Measurements from ENCODE around the gene HOXC6.

HOXC6 gene

DNA sequence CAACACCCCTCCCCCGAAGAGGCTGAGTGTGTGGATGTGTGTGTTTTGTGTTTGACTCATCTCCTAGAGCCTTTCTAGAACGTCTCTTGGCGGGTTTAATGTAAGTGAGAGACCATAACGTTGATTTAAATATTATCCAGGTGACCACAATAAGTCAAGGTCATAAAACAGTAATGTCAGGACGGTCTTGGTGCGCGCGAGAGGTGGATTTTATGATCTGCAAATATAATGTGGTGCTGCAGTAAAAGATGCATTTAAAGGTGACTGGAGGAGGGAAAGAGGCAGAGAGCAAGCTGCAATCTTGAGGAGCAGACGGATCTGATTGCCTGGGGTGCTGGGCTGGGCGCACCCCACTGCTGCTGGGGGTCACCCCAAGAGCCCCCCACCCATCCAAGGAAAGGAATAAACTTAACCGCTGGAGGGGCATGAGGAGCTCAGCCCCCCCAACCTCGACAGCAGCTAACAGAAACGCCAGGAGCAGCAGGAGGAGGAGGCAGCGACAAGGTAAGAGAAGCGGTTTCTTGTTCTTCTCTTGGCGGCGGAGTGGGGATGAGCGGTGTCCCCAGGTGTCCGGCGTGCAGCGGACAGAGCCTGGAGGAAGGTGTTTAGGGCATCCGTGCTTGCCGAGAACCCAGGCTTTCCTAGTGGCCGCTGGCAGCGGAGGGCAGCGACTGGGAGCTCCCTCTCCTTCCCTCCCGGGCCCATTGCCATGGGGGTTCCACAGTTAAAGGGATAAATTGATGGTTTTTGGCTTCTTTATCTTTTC is 37.7 kb upstream of the HOXC6 start:
- no peak for DNase-seq (ENCODE audit: low spot score)

DNA sequence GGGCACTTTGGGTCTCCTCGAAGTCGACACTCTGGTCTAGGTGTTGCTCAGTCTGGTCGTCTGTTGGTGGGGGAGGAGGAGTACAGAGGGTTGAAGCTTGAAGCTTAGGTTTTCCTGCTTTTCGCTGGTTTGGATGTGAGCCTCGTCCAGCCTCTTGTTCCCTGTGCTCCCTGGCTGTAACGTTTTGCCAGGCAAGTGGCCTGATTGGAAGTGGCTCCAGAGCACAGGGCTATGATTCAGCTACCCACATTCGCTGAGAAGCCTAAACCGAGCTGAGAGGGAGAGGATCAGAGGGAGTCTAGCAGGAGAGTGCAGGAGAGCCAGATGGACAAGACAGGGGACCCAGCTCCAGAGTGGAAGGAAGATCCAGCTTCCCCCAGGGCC is 37.2 kb upstream of the HOXC6 start:
- DNase-seq (ENCODE audit: low spot score) = no peak

DNA sequence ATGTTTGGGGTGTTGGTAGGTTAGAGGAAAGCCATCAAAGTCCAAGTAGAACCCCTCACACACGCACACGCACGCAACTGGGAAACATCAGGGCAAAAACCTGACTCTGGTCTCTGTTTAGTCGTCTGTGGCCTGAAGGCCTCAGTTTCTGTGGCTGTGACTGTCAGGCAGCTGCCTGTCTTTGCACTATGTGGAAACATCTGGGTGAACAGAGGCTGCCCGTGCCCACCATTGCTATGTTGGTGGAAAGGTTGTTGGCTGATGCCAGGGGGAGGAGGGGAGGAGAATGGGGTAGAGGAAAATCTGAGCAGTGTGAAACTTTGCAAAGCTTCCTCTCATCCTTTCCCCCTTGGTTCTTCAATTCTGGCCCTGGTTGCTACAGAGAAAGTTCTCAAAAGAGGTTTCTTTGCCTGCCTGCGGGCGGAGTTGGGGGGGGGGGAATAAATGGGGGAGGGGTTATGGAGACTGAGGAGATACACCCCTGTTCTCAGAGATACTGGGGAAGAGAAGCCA is 35.8 kb upstream of the HOXC6 start:
- DNase-seq (ENCODE audit: low spot score) = no peak

DNA sequence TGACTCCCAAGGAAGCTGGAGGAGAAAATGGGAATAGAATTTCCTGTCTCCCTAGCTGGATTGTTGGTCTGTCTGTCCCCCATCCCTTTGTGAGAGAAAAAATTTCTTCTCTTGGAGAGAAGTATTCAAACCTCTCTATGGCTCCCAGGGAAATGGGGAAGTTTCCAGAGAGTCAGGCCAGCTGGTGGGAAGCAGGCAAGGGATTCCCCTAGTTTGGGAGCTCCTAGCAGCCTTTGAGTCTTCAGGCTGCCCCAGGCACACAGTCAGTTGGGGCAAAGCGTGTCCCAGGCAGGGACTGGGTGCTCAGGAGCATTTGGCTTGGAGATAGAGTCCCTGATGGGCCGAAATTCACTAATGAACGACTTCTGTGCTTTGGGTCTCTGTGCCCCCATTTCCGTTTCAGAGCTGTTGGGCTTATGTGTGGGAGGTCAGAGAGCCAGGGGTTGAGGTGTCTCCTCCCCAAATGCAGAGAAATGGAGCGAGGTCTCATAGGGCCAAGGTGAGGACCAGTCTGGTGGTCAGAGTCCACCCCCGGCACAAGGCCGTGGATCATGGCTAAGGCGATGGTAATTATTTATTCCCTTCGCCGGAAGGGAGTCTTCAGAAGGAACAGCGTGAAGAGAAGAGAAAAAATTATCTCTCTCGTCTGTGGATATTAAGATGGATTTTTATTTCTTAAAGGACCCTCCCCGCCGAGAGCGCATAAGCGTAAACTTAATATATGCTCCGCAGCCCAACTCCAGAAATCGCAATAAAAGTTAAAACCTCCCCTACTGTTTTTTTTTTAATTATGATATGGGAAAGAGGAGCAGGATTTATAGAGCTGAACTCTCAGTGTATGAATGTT is 34.9 kb upstream of the HOXC6 start:
- DNase-seq (ENCODE audit: low spot score) = no peak

DNA sequence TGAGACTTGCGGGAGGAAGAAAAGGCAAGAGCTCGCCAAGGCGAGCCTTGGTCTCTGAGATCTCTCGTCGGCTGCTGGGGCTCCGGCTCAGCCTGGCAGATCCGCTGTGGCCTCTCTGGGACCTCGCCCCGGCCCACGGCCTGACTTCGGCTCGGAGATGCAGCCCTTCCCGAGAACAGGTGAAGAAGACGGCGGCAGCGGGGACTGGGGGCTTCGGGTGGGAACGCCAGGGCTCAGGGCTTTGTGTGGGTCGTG is 34.3 kb upstream of the HOXC6 start:
- DNase-seq (ENCODE audit: low spot score) = no peak

DNA sequence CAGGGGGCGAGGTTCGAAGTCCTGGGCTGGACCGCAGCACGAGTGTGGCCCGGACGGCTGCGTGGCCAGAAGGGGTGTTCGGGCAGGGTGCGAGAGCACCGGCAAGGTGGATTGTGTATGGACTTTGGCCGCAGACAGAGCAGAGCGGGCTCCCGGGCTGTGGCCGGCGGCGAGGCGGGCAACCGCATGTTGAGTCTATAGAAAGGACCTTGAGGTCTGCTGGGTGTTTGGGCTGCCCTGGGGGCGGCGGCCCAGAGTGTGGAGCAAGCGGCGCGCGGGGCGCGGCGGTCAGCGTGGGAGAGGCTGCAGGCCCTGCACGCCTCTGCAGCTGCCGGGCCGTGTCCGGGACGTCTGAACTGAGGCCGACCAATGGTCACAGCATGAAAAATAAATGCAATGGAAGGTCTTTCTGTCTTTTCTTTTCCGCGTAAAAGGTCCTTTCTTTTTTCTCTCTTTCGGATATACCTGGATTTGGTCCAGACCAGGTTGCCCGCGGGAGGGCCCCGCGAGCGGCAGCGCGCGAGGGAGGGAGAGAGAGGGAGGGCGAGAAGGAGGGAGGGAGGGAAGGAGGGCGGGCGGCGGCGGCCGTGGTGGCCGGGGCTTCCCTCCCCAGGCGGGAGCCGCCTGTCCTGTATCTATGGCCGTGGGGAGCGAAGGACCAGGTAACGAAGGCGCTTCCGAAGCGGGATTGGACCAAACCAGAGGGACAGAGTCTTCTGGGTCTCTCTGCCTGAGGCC is 33.8 kb upstream of the HOXC6 start:
- no peak for DNase-seq (ENCODE audit: low spot score)

DNA sequence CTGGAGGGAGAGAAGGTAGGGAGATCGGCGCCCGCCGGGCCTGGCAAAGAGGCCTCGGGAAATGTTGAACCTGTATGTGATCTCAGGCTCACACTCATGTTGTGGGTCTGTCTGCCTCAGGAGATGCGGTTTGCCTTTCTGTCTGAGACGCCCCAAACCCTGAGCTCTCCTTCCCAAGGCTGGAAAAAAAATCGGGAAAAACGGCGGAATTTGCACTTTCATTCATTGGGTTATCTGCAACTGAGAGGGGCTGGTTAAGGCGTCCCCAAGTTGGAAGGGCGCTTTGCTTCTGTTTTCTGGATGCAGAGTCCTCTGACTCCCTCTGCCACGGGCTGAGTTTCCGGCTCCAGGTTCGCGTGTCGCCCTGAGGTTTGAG is 33.2 kb upstream of the HOXC6 start:
- no peak for DNase-seq (ENCODE audit: low spot score)

DNA sequence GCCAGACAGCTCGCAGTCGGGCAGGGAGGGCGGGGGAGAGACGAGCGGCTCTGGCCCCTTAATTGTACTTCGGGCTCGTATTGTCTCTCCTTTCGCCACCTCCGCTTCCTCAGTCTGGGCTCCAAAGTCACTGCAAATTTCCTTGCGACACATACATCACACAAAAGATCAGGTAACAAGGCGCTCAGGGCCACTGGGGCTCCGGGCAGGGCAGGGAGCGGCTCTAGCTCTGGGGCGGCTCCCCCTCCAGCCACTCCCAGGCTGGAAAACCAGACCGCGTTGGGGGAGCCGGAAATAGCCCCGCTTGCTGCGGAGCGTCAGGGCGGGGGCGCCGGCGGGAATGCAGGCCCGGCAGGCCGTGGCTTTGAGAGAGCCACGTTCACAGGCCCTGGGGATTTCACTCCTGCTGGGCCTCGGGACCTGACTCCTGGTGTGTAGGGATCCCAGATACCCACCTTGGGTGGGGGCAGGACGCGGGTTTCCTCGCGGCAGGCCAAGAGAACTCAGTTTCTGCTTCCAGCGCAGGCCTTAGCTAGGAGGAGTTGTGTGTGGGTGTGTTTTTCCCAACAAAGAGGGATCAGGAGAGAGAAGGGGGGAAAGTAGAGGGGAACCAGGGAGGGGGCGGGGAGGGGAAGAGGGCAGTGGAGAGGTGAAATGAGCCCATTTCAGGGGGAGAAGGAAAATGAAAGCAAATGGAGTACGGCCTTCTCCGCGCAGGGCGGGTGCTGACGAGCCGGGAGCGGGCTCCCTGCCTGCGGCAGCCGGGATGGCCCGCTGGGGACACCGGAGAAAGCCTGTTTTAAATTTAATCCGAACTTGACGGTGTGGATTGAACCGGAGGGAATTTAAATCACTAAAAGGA is 32.6 kb upstream of the HOXC6 start:
- DNase-seq (ENCODE audit: low spot score) = no peak

DNA sequence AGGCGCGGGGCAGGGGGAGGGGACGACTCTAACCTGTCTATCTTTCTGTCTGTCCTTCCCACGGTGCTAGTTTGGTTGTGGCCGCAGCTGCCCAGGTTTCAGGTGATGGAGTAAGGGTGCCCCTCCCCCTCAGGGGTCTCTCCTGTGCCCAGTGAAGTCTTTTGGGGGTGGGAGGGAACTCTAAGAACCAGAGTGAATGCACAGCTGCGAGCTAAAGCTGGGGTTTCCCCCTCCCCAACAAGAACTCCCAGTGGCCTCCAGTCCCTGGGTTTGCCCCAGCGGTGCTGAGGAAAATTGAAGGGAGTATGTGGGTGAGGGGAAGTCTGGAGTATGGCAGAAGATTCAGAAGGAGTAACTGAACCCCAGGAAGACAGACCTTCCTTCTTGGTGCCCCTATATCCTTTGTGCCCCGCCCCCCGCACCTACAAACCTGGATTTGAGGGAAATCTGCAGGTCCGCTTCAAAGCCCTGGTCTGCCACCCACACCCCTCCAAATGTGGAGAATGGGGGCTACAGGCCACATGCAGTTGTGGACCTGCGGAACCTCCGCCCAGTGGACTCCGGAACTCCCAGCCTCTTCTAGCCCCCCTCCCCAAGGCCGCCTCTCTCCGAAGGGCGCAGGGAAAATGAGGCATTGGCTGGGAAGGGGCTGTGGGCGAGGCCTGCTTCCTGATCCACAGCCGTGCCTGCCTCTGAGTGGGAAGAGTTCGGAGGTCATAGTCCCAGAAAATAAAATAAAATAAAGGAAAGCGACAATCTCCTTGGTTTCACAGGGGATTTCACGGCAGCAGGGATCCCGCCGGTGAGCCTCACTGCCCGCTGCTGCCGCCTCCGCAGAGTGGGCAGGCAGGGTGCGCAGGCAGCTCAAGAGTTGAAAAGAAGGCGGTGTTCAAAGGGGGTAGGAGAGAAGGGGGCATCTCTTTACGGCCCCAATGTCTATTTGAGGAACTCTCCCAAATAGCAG is 31.7 kb upstream of the HOXC6 start:
- DNase-seq (ENCODE audit: low spot score) = no peak

DNA sequence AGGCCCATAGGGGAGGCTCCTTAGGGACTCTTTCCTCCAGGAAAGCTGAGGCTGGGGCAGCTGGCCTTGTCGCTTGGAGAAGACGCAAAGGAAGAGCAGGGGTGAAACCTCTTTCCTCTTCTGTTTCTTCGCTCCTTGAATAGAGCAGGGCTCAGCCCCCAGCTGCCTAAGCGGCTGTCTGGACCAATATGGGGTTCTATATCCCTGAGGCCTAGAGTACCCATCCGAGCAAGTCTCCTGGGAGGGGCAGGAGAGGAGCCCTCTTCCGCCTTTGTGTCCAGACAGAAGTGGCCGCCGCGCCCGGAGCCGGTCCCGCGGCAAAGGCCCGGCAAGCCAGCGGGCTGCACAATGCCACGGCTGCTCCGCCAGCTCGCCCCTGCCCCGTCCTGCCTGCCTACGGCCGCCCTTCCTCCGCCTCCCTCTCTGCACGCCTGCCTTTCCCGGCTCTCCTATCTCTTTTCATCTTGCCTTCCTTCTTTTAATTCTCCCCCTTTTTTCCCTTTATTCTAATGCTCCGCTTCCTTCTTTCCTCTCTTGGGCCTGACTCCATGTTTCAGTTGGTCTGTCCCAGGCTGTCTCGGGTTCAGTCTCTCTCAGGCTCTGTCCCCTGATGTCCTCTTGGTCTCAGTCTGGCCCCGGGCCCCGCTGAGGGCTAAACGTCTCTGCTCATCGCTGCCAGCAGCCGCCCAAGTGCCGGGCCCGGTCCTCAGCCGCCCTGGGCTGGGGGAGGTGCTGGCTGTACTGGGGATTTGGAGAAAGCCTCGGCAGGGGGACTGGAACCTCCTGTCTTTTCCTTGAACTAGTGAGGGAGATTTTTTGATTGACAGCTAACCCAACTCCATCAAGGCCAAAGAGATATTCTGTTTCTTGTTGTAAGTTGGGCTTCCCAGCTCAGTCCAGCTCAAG is 30.8 kb upstream of the HOXC6 start:
- DNase-seq (ENCODE audit: low spot score) = no peak

DNA sequence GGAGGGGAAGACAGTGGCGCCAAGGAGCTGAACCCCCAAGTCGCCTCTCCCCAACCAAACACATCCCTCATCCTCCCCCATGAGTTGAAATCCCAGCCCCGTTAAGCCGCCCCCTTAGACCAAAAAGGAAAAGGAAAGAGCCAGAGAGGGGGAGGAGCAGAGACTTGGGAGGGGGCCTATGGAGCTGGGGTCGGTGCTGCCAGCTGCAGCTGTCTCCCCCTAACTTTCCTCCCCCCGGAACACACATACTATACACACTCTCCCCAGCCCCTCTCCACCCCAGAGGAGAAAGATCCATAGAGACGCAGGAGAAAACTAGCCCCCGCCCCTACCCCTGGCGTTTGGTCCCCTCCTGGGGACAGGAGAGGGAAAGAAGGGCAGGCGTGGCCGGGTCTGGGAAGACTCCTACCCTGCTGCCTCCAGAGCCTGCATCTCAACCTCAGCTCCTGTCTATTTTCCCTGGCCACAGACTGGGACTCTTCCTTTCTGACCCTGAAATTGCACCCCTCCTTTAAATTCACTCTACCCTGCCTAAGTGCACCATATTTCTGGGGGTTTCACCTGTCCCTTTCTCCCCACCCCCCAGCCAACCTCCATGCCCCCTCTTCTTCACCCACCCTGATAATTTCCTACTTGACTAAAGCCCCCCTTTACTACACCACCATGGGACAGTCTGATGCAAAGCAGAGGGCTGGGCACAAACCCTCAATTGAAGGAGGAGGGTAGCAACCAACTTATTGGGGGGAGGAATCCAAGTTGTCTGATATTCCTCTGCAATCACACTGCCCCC is 29.9 kb upstream of the HOXC6 start:
- no peak for DNase-seq (ENCODE audit: low spot score)

DNA sequence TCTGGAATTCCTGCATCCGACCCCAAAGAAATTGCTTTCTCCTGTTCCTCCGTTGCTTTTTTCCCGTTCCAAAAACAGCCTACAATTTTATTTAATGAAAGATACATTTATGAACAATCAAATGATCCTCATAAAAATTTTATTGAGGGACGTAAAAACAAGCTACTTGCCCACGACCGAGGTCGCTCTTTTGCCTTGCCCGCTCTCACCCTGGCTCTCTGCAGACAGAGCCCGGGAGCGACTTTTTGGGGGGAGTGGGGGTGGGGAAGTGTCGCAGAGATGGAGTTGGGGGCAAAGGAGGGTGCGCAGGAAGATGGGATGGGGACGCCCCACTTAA is 29.4 kb upstream of the HOXC6 start:
- no peak for DNase-seq (ENCODE audit: low spot score)

DNA sequence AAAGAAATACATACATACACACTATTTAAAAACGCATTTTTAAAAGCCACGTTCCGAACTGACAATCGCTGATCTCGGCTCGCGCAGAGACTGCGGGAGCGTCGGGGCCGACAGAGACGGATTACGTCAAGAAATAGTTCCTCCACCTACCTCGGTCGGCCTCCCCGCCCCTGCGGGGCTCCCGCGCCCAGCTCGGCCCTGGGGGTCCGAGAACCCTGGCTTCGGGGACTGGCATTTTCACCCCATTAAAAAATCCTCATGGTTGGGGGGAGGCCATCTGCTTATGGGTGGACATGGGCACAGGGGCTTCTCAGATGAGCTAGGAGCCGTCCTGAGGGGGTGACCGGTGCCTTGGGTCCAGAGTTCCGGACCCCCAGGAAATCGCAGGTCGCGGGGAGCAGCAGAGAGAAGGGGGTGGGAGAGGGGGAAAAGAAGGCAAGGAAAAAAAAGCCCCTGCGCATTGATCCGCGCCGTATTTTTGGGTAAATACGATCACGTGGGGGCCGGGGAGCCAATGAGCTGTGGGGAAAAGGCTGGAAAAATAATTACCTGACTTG is 28.6 kb upstream of the HOXC6 start:
- no peak for DNase-seq (ENCODE audit: low spot score)

DNA sequence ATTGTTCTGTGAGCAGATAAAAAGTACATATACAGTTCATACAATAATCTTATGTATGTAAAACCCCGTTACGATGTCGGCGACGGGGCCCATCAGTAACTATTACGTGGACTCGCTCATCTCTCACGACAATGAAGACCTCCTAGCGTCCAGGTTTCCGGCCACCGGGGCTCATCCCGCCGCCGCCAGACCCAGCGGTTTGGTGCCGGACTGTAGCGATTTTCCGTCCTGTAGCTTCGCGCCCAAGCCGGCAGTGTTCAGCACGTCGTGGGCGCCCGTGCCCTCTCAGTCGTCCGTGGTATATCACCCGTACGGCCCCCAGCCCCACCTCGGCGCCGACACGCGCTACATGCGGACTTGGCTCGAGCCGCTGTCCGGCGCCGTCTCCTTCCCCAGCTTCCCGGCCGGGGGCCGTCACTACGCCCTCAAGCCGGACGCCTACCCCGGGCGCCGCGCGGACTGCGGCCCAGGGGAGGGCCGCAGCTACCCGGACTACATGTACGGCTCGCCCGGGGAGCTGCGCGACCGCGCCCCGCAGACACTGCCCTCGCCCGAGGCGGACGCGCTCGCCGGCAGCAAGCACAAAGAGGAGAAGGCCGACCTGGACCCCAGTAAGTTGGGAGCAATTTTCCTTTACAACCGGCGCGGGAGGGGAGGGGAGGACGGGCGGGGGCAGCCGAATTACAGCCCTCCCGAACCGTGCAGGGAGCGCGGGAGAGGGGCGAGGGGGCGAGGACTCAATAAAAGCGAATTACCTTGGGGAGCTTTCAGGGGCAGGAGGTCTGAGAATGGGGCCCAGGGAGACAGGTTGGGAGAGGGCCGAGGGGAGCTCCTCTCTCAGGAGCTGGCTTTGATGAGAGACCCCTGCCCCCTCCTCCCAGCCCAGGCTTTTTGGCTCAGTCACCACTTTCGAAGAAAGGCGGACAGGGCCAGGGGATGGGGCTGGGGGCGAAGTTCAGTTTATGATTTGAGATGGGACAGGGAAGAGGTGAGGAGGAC is 27.8 kb upstream of the HOXC6 start, which contains the start of gene HOXC9:
Gene HOXC9, plus strand, starts transcription at position 46 of the 999 bp plus-strand sequence. Its CDS starts 28 bp downstream, at position 74.
- DNase-seq (ENCODE audit: low spot score) = no peak

DNA sequence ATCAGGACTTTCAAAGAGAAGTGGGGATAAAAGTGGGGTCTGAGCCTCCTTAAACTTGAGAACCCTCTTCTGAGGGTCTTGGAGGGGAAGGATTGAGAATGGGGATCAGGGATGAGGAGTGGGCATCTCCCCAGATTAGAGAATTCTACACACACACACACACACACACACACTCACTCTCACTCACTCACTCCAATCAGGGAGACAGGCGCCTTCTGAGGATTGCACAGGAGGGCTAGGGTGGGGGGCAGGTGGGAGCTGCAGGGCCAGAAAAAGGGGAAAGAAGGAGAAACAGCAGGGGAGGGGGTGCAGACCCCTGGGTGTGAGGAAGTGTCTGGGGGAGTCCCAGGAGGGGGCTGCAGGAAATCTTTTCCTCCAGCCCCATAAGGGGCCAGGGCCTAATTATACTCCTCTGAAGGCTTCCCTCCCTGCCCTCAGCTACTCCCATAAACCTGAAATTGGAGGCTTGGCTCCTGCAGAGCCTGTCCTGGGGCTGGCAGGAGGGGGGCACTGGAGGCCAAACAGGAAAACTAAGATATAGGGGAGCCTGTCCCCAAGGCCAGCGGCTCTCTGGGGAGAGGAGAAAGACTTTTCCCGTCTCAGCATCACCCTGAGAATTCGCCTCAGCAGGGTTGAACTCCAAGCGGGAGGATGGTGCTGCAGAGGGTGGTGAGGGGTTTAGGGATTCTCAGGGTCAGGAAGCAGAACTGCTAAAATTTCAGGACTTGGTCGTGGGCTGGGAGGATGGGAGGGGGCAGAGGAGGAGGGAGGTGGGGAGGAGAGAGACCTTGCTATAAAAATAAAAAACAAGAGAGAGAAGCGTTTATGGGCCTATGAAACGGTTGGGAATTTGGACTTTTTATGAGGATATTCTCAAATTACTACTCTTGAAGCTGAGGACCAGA is 26.7 kb upstream of the HOXC6 start:
- DNase-seq (ENCODE audit: low spot score) = no peak

DNA sequence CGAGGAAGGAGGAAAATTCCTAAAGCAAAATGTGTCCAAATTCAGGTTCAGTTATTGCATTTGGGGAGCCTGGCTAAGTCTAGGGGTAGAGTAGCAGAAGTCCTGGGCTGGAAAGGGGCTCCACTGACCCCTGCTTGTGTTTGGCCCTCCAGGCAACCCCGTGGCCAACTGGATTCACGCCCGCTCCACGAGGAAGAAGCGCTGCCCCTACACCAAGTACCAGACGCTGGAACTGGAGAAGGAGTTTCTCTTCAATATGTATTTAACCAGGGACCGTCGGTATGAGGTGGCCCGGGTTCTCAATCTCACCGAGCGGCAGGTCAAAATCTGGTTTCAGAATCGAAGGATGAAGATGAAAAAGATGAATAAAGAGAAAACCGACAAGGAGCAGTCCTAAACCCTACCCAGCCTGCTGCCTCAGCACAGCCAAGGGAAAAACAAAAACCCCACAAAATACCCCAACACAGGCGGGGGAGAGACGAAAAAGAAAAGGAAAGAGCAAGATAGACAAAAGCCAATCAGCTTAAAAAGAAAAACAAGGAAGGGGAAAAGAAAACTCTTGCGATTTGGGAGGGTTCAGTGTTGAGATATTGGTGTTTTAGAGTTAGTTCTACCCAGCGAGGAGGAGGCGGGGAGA is 25.8 kb upstream of the HOXC6 start:
- no peak for DNase-seq (ENCODE audit: low spot score)

All from pons (tissue), 1 donor.